SK-N-SH (cell line): ENCODE results near the gene GTPBP8. TPM values are rescaled to one million over a fixed set of nuclear protein-coding genes. Genes with fewer than 3 reads are reported as not detected.

ENCODE experiments used
- CTCF ChIA-PET: fragments of 300-600, 350-600 bp; formaldehyde crosslinking; extraction: SDS; loops from one replicate; lab custom pipeline; 2021; lab: Yijun Ruan, JAX
- POLR2A ChIA-PET: fragments of 350-600 bp; sonication (Branson Sonifier 250); formaldehyde crosslinking; extraction: SDS; loops from one replicate; lab custom pipeline; 2020; ENCODE audit warnings: antibody characterized with exemption, inconsistent platforms; lab: Yijun Ruan, JAX
- DNase-seq: peaks from one replicate; pipeline ENCODE4 v3.0.0; 2012
- H2AFZ ChIP-seq: fragments of 200-600 bp; sonication (generic); 2 replicates; pipeline ENCODE4 v1.8.1; 2016; ENCODE audit warnings: antibody characterized with exemption, mild to moderate bottlenecking, low read depth
- H3F3A ChIP-seq: fragments of 200-600 bp; sonication (generic); replicated peaks from 2 replicates; pipeline ENCODE3; 2016; ENCODE audit warnings: antibody characterized with exemption, mild to moderate bottlenecking; ENCODE audit not compliant: insufficient read depth
- H3K27ac ChIP-seq, 2 experiments: fragments of 200-500 bp in 1 of 2; fragments of 200-600 bp in 1 of 2; sonication (Bioruptor generic) in 1 of 2; sonication (generic), shearing (Covaris generic) in 1 of 2; 2 replicates each; pipeline versions ENCODE4 v1.5.1 to v1.6.1; 2014 to 2016; ENCODE audit warnings: low read depth in 2 of 2, inconsistent platforms in 1 of 2, low read length in 1 of 2, mild to moderate bottlenecking in 1 of 2, mixed read lengths in 1 of 2
- H3K27me3 ChIP-seq: fragments of 200-600 bp; sonication (generic), shearing (Covaris generic); 2 replicates; pipeline ENCODE4 v1.6.1; 2016; ENCODE audit warnings: mixed run types; ENCODE audit not compliant: insufficient read depth
- H3K36me3 ChIP-seq, 2 experiments: fragments of 200-500 bp in 1 of 2; fragments of 200-600 bp in 1 of 2; sonication (Bioruptor generic) in 1 of 2; sonication (generic) in 1 of 2; replicated peaks in 1 of 2; 2 replicates each; pipeline versions ENCODE3 to v1.5.1; 2014 to 2016; ENCODE audit warnings: low read length in 1 of 2, mild to moderate bottlenecking in 1 of 2; ENCODE audit not compliant: insufficient read depth in 2 of 2, control insufficient read depth in 1 of 2
- H3K4me1 ChIP-seq, 2 experiments: fragments of 200-500 bp in 1 of 2; fragments of 200-600 bp in 1 of 2; sonication (Bioruptor generic) in 1 of 2; sonication (generic), shearing (Covaris generic) in 1 of 2; 2 replicates each; pipeline versions ENCODE4 v1.5.1 to v1.6.1; 2014 to 2016; ENCODE audit warnings: low read depth in 1 of 2, low read length in 1 of 2, mixed run types in 1 of 2; ENCODE audit not compliant: insufficient read depth in 2 of 2, control insufficient read depth in 1 of 2
- H3K4me2 ChIP-seq: fragments of 200-600 bp; sonication (generic), shearing (Covaris generic); 2 replicates; pipeline ENCODE4 v1.6.1; 2017; ENCODE audit warnings: mixed run types
- H3K4me3 ChIP-seq, 2 experiments: fragments of 200-500 bp in 1 of 2; fragments of 200-600 bp in 1 of 2; sonication (Bioruptor generic) in 1 of 2; sonication (generic), shearing (Covaris generic) in 1 of 2; 2 replicates each; pipeline versions ENCODE4 v1.5.1 to v1.8.1; 2014 to 2016; ENCODE audit warnings: low read depth in 2 of 2, inconsistent platforms in 1 of 2, low read length in 1 of 2, mild to moderate bottlenecking in 1 of 2, mixed read lengths in 1 of 2, moderate library complexity in 1 of 2
- H3K79me2 ChIP-seq: fragments of 200-600 bp; sonication (generic); 2 replicates; pipeline ENCODE4 v1.8.1; 2017; ENCODE audit warnings: mild to moderate bottlenecking; ENCODE audit not compliant: insufficient read depth
- H3K9ac ChIP-seq: fragments of 200-600 bp; sonication (generic); 2 replicates; pipeline ENCODE4 v1.6.1; 2017; ENCODE audit warnings: mixed run types
- H3K9me2 ChIP-seq: fragments of 200-600 bp; sonication (generic); 2 replicates; pipeline ENCODE4 v1.6.1; 2017; ENCODE audit warnings: mixed run types
- H3K9me3 ChIP-seq: fragments of 200-600 bp; sonication (generic); 2 replicates; pipeline ENCODE4 v1.6.1; 2017; ENCODE audit warnings: mixed run types, mild to moderate bottlenecking, moderate library complexity
- H4K20me1 ChIP-seq: fragments of 200-600 bp; sonication (generic); 2 replicates; pipeline ENCODE4 v1.6.1; 2017; ENCODE audit warnings: mild to moderate bottlenecking, mixed run types; ENCODE audit not compliant: insufficient read depth
- ELF1 ChIP-seq: IDR thresholded peaks from 2 replicates; pipeline ENCODE4 v1.4.0; 2012
- FOSL2 ChIP-seq: IDR thresholded peaks from 2 replicates; pipeline ENCODE4 v1.4.0; 2012; ENCODE audit warnings: low read depth, mild to moderate bottlenecking, moderate library complexity, borderline replicate concordance
- FOXJ3 ChIP-seq: sonication (generic); formaldehyde crosslinking; IDR thresholded peaks from 2 replicates; pipeline ENCODE4 v1.5.1; 2020; ENCODE audit warnings: mild to moderate bottlenecking, missing genetic modification reagents
- GABPA ChIP-seq: IDR thresholded peaks from 2 replicates; pipeline ENCODE4 v1.4.0; 2012; ENCODE audit warnings: low read depth, mild to moderate bottlenecking
- MAX ChIP-seq: IDR thresholded peaks from 2 replicates; pipeline ENCODE4 v1.4.0; 2012; ENCODE audit warnings: low read depth
- MEF2A ChIP-seq: IDR thresholded peaks from 2 replicates; pipeline ENCODE4 v1.4.0; 2012; ENCODE audit warnings: low read depth, borderline replicate concordance
- NFIC ChIP-seq: IDR thresholded peaks from 2 replicates; pipeline ENCODE4 v1.4.0; 2012; ENCODE audit warnings: borderline replicate concordance
- NRF1 ChIP-seq: IDR thresholded peaks from 2 replicates; pipeline ENCODE4 v1.6.1; 2012; ENCODE audit warnings: low read depth, mild to moderate bottlenecking, low read length
- POLR2AphosphoS5 ChIP-seq: IDR thresholded peaks from 2 replicates; pipeline ENCODE4 v1.6.1; 2012; ENCODE audit warnings: low read depth, low read length
- RCOR1 ChIP-seq: fragments of 150-350 bp; IDR thresholded peaks from 2 replicates; pipeline ENCODE4 v1.6.1; 2017; ENCODE audit warnings: antibody characterized with exemption, low read length
- REST ChIP-seq: IDR thresholded peaks from 2 replicates; pipeline ENCODE4 v1.6.1; 2012; ENCODE audit warnings: mild to moderate bottlenecking, low read depth, low read length, moderate library complexity
- SIN3A ChIP-seq: IDR thresholded peaks from 2 replicates; pipeline ENCODE4 v1.6.1; 2012; ENCODE audit warnings: low read depth, mild to moderate bottlenecking, low read length, moderate library complexity, borderline replicate concordance
- TAF1 ChIP-seq: IDR thresholded peaks from 2 replicates; pipeline ENCODE4 v1.6.1; 2012; ENCODE audit warnings: low read depth, mild to moderate bottlenecking, low read length, moderate library complexity, borderline replicate concordance
- TCF12 ChIP-seq: IDR thresholded peaks from 2 replicates; pipeline ENCODE4 v1.4.0; 2012
- TEAD4 ChIP-seq: IDR thresholded peaks from 2 replicates; pipeline ENCODE4 v1.4.0; 2012; ENCODE audit warnings: mild to moderate bottlenecking, borderline replicate concordance; ENCODE audit not compliant: insufficient read depth
- USF1 ChIP-seq: IDR thresholded peaks from 2 replicates; pipeline ENCODE4 v1.4.0; 2012; ENCODE audit warnings: low read depth, borderline replicate concordance
- USF2 ChIP-seq: fragments of 150-350 bp; IDR thresholded peaks from 2 replicates; pipeline ENCODE4 v1.6.1; 2017; ENCODE audit warnings: antibody characterized with exemption, low read length, low read depth, borderline replicate concordance
- YY1 ChIP-seq: IDR thresholded peaks from 2 replicates; pipeline ENCODE4 v1.4.0; 2012; ENCODE audit warnings: low read depth, mild to moderate bottlenecking
- ZBTB33 ChIP-seq: IDR thresholded peaks from 2 replicates; pipeline ENCODE4 v1.4.0; 2012; ENCODE audit warnings: low read depth, borderline replicate concordance
- WGBS: methylation state at CpG from one replicate; pipeline ENCODE4 v1.1.6; 2017; ENCODE audit warnings: low lambda C conversion rate; 5-methylcytosine and 5-hydroxymethylcytosine counted together
- polyA plus RNA-seq, 3 experiments: library from polyadenylated mRNA; depleted of rRNA; stranded (reverse); fragments of >200 nt; gene quantifications; 2 replicates each; pipeline ENCODE4 v1.2.3, GENCODE V29; 2012

The GTPBP8 gene
- polyA plus RNA-seq, 1 of the 3 experiments (the other 2 are of a cell fraction), result 20.1 TPM

GRCh38 chr3:112984485-112984884 lies 6.3 kb upstream of the GTPBP8 start:
- H2AFZ ChIP-seq, result no peak overlapping the region
- H4K20me1 ChIP-seq, result no peaks in the 10 kb centered on the region
- H3F3A ChIP-seq, result no peaks in the 10 kb centered on the region
- H3K36me3 ChIP-seq, result no peaks in the 10 kb centered on the region
- no peaks in the 10 kb centered on the region for H3K4me1 ChIP-seq
- TF ChIP-seq ELF1 (no peak), NRF1 (no peak), TAF1 (no peak), NFIC (peak; percentile 11; the same call in 1 of the 2 replicates)
- no peaks in the 10 kb centered on the region for H3K9me2 ChIP-seq
- no peaks in the 10 kb centered on the region for H3K27me3 ChIP-seq
- ChIA-PET POLR2A (no interaction called here), CTCF (interaction anchor here (1.5 to 3.0 kb wide), 3 partner anchors 250 to 402 kb away, joined by 4 to 21 read pairs (median 17); no protein-coding TSS in a partner anchor)
- no peak overlapping the region for H3K9ac ChIP-seq
- no peak overlapping the region for H3K27ac ChIP-seq
- H3K4me3 ChIP-seq, result no peak overlapping the region
- 100% methylated on average over 2 of the region's 2 CpGs for WGBS
- DNase-seq, result no peak
- no peaks in the 10 kb centered on the region for H3K9me3 ChIP-seq
- no peak overlapping the region for H3K4me2 ChIP-seq
- no peaks in the 10 kb centered on the region for H3K79me2 ChIP-seq

GRCh38 chr3:112987710-112988334 lies 3.0 kb upstream of the GTPBP8 start:
- TF ChIP-seq ZBTB33 (no peak), TEAD4 (no peak), FOXJ3 (CRISPR knock-in tag) (no peak), YY1 (no peak), FOSL2 (no peak), MAX (no peak), REST (no peak), TCF12 (no peak), RCOR1 (no peak), POLR2AphosphoS5 (no peak), NFIC (no peak), TAF1 (no peak), ELF1 (no peak), MEF2A (no peak), GABPA (no peak), USF2 (no peak), SIN3A (no peak), USF1 (no peak)
- TF ChIP-seq, all 33 proteins: peak for 0
- peaks cover 16% of the 10 kb centered on the region for H3K79me2 ChIP-seq
- H3K27ac ChIP-seq, result no peak overlapping the region
- no peaks in the 10 kb centered on the region for H4K20me1 ChIP-seq
- H3F3A ChIP-seq, result no peaks in the 10 kb centered on the region
- DNase-seq, result no peak
- H3K4me3 ChIP-seq, result no peak overlapping the region
- CTCF ChIA-PET, result interaction anchor here (1.2 to 4.1 kb wide), 5 partner anchors 9 to 406 kb away, joined by 3 to 16 read pairs (median 11); no protein-coding TSS in a partner anchor
- no peak overlapping the region for H3K9ac ChIP-seq
- H3K4me1 ChIP-seq, result peaks cover 7 to 12% of the 10 kb centered on the region in 2 experiments; a peak in 3 of 4 replicates
- H3K4me2 ChIP-seq, result no peak overlapping the region
- H3K27me3 ChIP-seq, result no peaks in the 10 kb centered on the region
- H3K36me3 ChIP-seq, result peaks cover 0 to 2% of the 10 kb centered on the region in 2 experiments
- H3K9me2 ChIP-seq, result no peaks in the 10 kb centered on the region
- 74% methylated on average over 7 of the region's 9 CpGs for WGBS
- POLR2A ChIA-PET, result no interaction called here
- no peaks in the 10 kb centered on the region for H3K9me3 ChIP-seq
- no peak overlapping the region for H2AFZ ChIP-seq
